HepG2 (cell line): ENCODE measurements around the gene IDH3A. TPM values are rescaled to one million over a fixed set of nuclear protein-coding genes. Genes with fewer than 3 reads are reported as not detected.

ENCODE experiments used
- ATAC-seq: fragments of 200-7000 bp; cut with Tn5 transposase; 3 replicates; pipeline ENCODE4 v1.9.1; 2020; ENCODE audit warnings: mild to moderate bottlenecking, moderate library complexity
- BruUV-seq: library from RNA; stranded (reverse); fragments of 400-500 nt; replicated peaks from 2 replicates; lab custom pipeline; 2021; lab: Mats Ljungman, UMichigan
- CTCF ChIA-PET: fragments of 300-600 bp; formaldehyde crosslinking; extraction: SDS; loops from one replicate; lab custom pipeline; 2021; ENCODE audit warnings: low total read pairs, inconsistent platforms, low intra/inter-chr PET ratio; lab: Yijun Ruan, JAX
- POLR2A ChIA-PET: fragments of 350-600 bp; sonication (Branson Sonifier 250); formaldehyde crosslinking; loops from one replicate; lab custom pipeline; 2020; ENCODE audit warnings: antibody characterized with exemption, inconsistent platforms; lab: Yijun Ruan, JAX
- DNase-seq: peaks from one replicate; pipeline ENCODE4 v3.0.0-alpha.2; 2015; ENCODE audit warnings: low spot score
- FAIRE-seq: peaks from 3 replicates; lab custom pipeline; 2011; peaks lifted over from hg19 to GRCh38; lab: Jason Lieb, UNC
- H2AFZ ChIP-seq: one replicate; pipeline ENCODE4 v1.6.1; 2011; ENCODE audit warnings: low read length, inconsistent platforms
- H3K27ac ChIP-seq: fragments of 300-600 bp; 3 replicates; pipeline ENCODE4 v1.8.0; 2011; ENCODE audit warnings: mixed run types, mild to moderate bottlenecking, mixed read lengths, low read length, inconsistent platforms; ENCODE audit not compliant: insufficient read depth; ENCODE audit errors: extremely low read length
- H3K27me3 ChIP-seq, 2 experiments: fragments of 200-600 bp in 1 of 2; 2 replicates in 1 of 2; 3 replicates in 1 of 2; pipeline versions ENCODE4 v1.6.0 to v1.8.0; 2011; ENCODE audit warnings: low read length in 2 of 2, mild to moderate bottlenecking in 2 of 2, moderate library complexity in 2 of 2, inconsistent platforms in 1 of 2; ENCODE audit not compliant: insufficient read depth in 2 of 2, control insufficient read depth in 1 of 2
- H3K36me3 ChIP-seq, 2 experiments: fragments of 200-600 bp in 1 of 2; replicated peaks in 1 of 2; 2 replicates in 1 of 2; 3 replicates in 1 of 2; pipeline versions ENCODE4 v1.5.1 to v1.8.0; 2011; ENCODE audit warnings: low read length in 2 of 2, inconsistent platforms in 1 of 2; ENCODE audit not compliant: insufficient read depth in 2 of 2, control insufficient read depth in 1 of 2
- H3K4me1 ChIP-seq: 2 replicates; pipeline ENCODE4 v1.5.1; 2012; ENCODE audit warnings: low read length, inconsistent platforms; ENCODE audit not compliant: insufficient read depth
- H3K4me2 ChIP-seq: 2 replicates; pipeline ENCODE4 v1.6.0; 2011; ENCODE audit warnings: low read depth, low read length, inconsistent platforms
- H3K4me3 ChIP-seq, 3 experiments: fragments of 200-600 bp in 1 of 3; sonication (generic), shearing (Covaris generic) in 1 of 3; replicated peaks in 1 of 3; 2 replicates each; pipeline ENCODE4 v1.5.1; 2011 to 2016; ENCODE audit warnings: low read length in 3 of 3, inconsistent platforms in 2 of 3, low read depth in 2 of 3, mild to moderate bottlenecking in 2 of 3, control low read depth in 1 of 3, mixed read lengths in 1 of 3; ENCODE audit not compliant: insufficient read depth in 1 of 3
- H3K79me2 ChIP-seq: one replicate; pipeline ENCODE4 v1.6.1; 2011; ENCODE audit warnings: low read length, inconsistent platforms; ENCODE audit not compliant: insufficient read depth
- H3K9ac ChIP-seq: 2 replicates; pipeline ENCODE4 v1.6.0; 2011; ENCODE audit warnings: mild to moderate bottlenecking, low read depth, low read length, inconsistent platforms; ENCODE audit not compliant: insufficient read depth
- H3K9me3 ChIP-seq: 2 replicates; pipeline ENCODE4 v1.5.1; 2012; ENCODE audit warnings: mild to moderate bottlenecking, low read length
- H4K20me1 ChIP-seq: 2 replicates; pipeline ENCODE4 v1.6.0; 2011; ENCODE audit warnings: inconsistent platforms, mild to moderate bottlenecking, low read length, moderate library complexity; ENCODE audit not compliant: insufficient read depth
- ARNT ChIP-seq: fragments of 450-650 bp; IDR thresholded peaks from 2 replicates; pipeline ENCODE4 v1.6.1; 2017
- BHLHE40 ChIP-seq: IDR thresholded peaks from 2 replicates; pipeline ENCODE4 v1.6.1; 2011; ENCODE audit warnings: low read length, improper control_type of control experiment
- CCDC6 ChIP-seq: sonication (generic); formaldehyde crosslinking; IDR thresholded peaks from 2 replicates; pipeline ENCODE4 v1.8.1; 2022; ENCODE audit warnings: mild to moderate bottlenecking, missing genetic modification reagents, moderate library complexity
- CHD2 ChIP-seq: IDR thresholded peaks from 2 replicates; pipeline ENCODE4 v1.6.1; 2011; ENCODE audit warnings: low read depth, low read length, improper control_type of control experiment
- FLYWCH1 ChIP-seq: sonication (generic); formaldehyde crosslinking; IDR thresholded peaks from 2 replicates; pipeline ENCODE4 v1.8.1; 2023; ENCODE audit warnings: mild to moderate bottlenecking, missing genetic modification reagents
- FOSL2 ChIP-seq: sonication (generic); formaldehyde crosslinking; IDR thresholded peaks from 2 replicates; pipeline ENCODE4 v1.4.0; 2020; ENCODE audit warnings: missing genetic modification reagents
- FOXO1 ChIP-seq: sonication (generic); formaldehyde crosslinking; IDR thresholded peaks from 2 replicates; pipeline ENCODE4 v1.4.0; 2020; ENCODE audit warnings: missing genetic modification reagents
- IKZF1 ChIP-seq: fragments of 450-650 bp; IDR thresholded peaks from 2 replicates; pipeline ENCODE4 v1.7.1; 2016
- KDM4B ChIP-seq: sonication (generic); formaldehyde crosslinking; IDR thresholded peaks from 2 replicates; pipeline ENCODE4 v1.4.0; 2020; ENCODE audit warnings: missing genetic modification reagents
- KDM5A ChIP-seq: fragments of 200-600 bp; sonication (generic); IDR thresholded peaks from 2 replicates; pipeline ENCODE4 v1.7.0; 2018; ENCODE audit warnings: antibody characterized with exemption, mild to moderate bottlenecking, low read length, borderline replicate concordance
- KLF16 ChIP-seq, 2 experiments: sonication (generic) in 1 of 2; formaldehyde crosslinking in 1 of 2; IDR thresholded peaks; 2 replicates each; pipeline versions ENCODE4 v1.6.1 to v1.8.0; 2016 to 2023; ENCODE audit warnings: missing genetic modification reagents in 2 of 2, missing compliant biosample characterization in 1 of 2
- RAD51 ChIP-seq: fragments of 450-650 bp; IDR thresholded peaks from 2 replicates; pipeline ENCODE4 v1.6.1; 2016; ENCODE audit warnings: borderline replicate concordance
- TSC22D2 ChIP-seq: sonication (generic); formaldehyde crosslinking; IDR thresholded peaks from 2 replicates; pipeline ENCODE4 v1.5.1; 2020; ENCODE audit warnings: missing genetic modification reagents, mild to moderate bottlenecking, borderline replicate concordance
- ZBED4 ChIP-seq: sonication (generic); formaldehyde crosslinking; IDR thresholded peaks from 2 replicates; pipeline ENCODE4 v1.4.0; 2020; ENCODE audit warnings: missing genetic modification reagents, borderline replicate concordance
- ZNF225 ChIP-seq: sonication (generic); formaldehyde crosslinking; IDR thresholded peaks from 2 replicates; pipeline ENCODE4 v1.4.0; 2020; ENCODE audit warnings: mild to moderate bottlenecking, missing genetic modification reagents
- ZNF318 ChIP-seq: sonication (generic); formaldehyde crosslinking; IDR thresholded peaks from 2 replicates; pipeline ENCODE4 v1.4.0; 2020; ENCODE audit warnings: mild to moderate bottlenecking, missing genetic modification reagents
- WGBS: methylation state at CpG from one replicate; pipeline ENCODE4 v1.1.6; 2017; ENCODE audit warnings: low lambda C conversion rate; 5-methylcytosine and 5-hydroxymethylcytosine counted together
- in situ Hi-C: cut with HindIII; loops from 2 replicates; pipeline ENCODE4 v1.10.0; 2017; ENCODE audit warnings: low pct_unique_long_range_greater_than_20kb; ENCODE audit not compliant: extremely low pct_ligation_motif_present
- intact Hi-C: fragments of 100-400 bp; cut with micrococcal nuclease; formaldehyde crosslinking; loops from one replicate; pipeline ENCODE4 v1.10.0; 2022; ENCODE audit not compliant: unreplicated experiment
- polyA plus RNA-seq, 8 experiments: library from polyadenylated mRNA; depleted of rRNA in 3 of 8; stranded (reverse) in 7 of 8; unstranded in 1 of 8; fragments of >200 nt; fragmentation: Illumina TruSeq in 4 of 8; extraction: Trizol in 4 of 8; gene quantifications; 2 replicates each; pipeline versions ENCODE4 v1.2.1 to v1.2.3, GENCODE V29; 2011 to 2016; ENCODE audit warnings: low read depth in 4 of 8, missing spikeins in 1 of 8, mixed read lengths in 1 of 8; ENCODE audit not compliant: insufficient read depth in 1 of 8
- total RNA-seq, 5 experiments: library from RNA; depleted of rRNA; stranded (reverse); fragments of >200 nt; fragmentation: Illumina TruSeq; extraction: Trizol; gene quantifications; 2 replicates each; pipeline ENCODE4 v1.2.3, GENCODE V29; 2016; ENCODE audit warnings: low read depth in 1 of 5

The IDH3A gene
- total and polyA plus RNA-seq, 2 of the 13 experiments (the other 11 are each of a cell fraction or from before 2014, with no cell fraction given) = 40.7 to 50.7 TPM

GRCh38 chr15:78210349-78210717 is 61.2 kb downstream of the IDH3A start:
- H3K4me2 ChIP-seq = no peak overlapping the region
- no peak overlapping the region for H3K27ac ChIP-seq
- no peak for TF ChIP-seq KDM4B (CRISPR knock-in tag)
- no peak for TF ChIP-seq RAD51
- TF ChIP-seq FOSL2 (CRISPR knock-in tag) = no peak
- no peak for TF ChIP-seq ARNT
- TF ChIP-seq FLYWCH1 = no peak
- no peak for TF ChIP-seq IKZF1
- TF ChIP-seq FOXO1 (CRISPR knock-in tag) = no peak
- no peak for TF ChIP-seq CHD2
- TF ChIP-seq ZBED4 = no peak
- TF ChIP-seq KLF16 (CRISPR knock-in tag; IDR thresholded peaks at IDR 0.05) = no peak
- no peak for TF ChIP-seq BHLHE40
- no peak for TF ChIP-seq KDM5A
- TF ChIP-seq ZNF318 (CRISPR knock-in tag) = no peak
- TF ChIP-seq ZNF225 (CRISPR knock-in tag) = no peak
- no peak for TF ChIP-seq TSC22D2 (CRISPR knock-in tag)
- TF ChIP-seq CCDC6 (CRISPR knock-in tag) = no peak

More at GRCh38 chr15:78210349-78210717, 61.2 kb downstream of the IDH3A start:
- Histone ChIP-seq H3K4me3 (no peak overlapping the region), H3K27me3 (peaks cover 2 to 40% of the 10 kb centered on the region in 2 experiments; a peak in 4 of 5 replicates), H3K36me3 (no peaks in the 10 kb centered on the region), H3K4me1 (no peaks in the 10 kb centered on the region), H2AFZ (no peak overlapping the region), H4K20me1 (no peaks in the 10 kb centered on the region), H3K9me3 (no peaks in the 10 kb centered on the region), H3K9ac (no peak overlapping the region), H3K79me2 (no peaks in the 10 kb centered on the region)
- in situ Hi-C loops = no loop called here
- no peak for DNase-seq
- BruUV-seq = no TSS peak
- ATAC-seq = no peak
- intact Hi-C loops = no loop called here
- ChIA-PET POLR2A (no interaction called here), CTCF (no interaction called here)
- FAIRE-seq = no peak
- 15% methylated on average over 5 of the region's 5 CpGs for WGBS
